ENCODE results near the gene CTNND2. TPM values are rescaled to one million over a fixed set of nuclear protein-coding genes. Genes with fewer than 3 reads are reported as not detected.

The CTNND2 gene
- total and polyA plus RNA-seq, 9 of the 15 experiments (the other 6 are each of a cell fraction or from before 2014, with no cell fraction given): 0.03 to 0.35 TPM; not detected in 7

GRCh38 chr5:10999714-11000113, 904.5 kb downstream of the CTNND2 start (continued):
- TF ChIP-seq PTBP1 (IDR thresholded peaks at IDR 0.05; ENCODE audit: low read depth, low read length) (no peak), MLLT1 (IDR thresholded peaks at IDR 0.05) (no peak)

GRCh38 chr5:10995891-10996290, 908.4 kb downstream of the CTNND2 start:
- H3K36me3 ChIP-seq (ENCODE audit: control insufficient read depth, insufficient read depth, low read length): no peaks in the 10 kb centered on the region
- CTCF ChIA-PET (ENCODE audit: low intra/inter-chr PET ratio): no interaction called here
- POLR2A ChIA-PET: interaction anchor here (0.6 to 1.0 kb wide), 2 partner anchors 15 to 181 kb away, joined by 3 read pairs; no protein-coding TSS in a partner anchor
- no peak overlapping the region for H2AFZ ChIP-seq (ENCODE audit: low read depth, low read length)
- in situ Hi-C loops (cut with MboI) (no loop called here), intact Hi-C loops (cut with micrococcal nuclease) (no loop called here)
- no peaks in the 10 kb centered on the region for H3K79me2 ChIP-seq (ENCODE audit: control insufficient read depth, insufficient read depth, low read length)
- no peak overlapping the region for H3K27ac ChIP-seq (ENCODE audit: extremely low read depth, low read depth, low read length)
- BruUV-seq (replicated peaks): no TSS peak
- TF ChIP-seq KAT8 (IDR thresholded peaks at IDR 0.05; ENCODE audit: low read depth): no peak
- TF ChIP-seq AFF4 (CRISPR knock-in tag; IDR thresholded peaks at IDR 0.05): no peak
- H3K9ac ChIP-seq (ENCODE audit: insufficient read depth in 1 of 2, low read depth in 2 of 2, low read length in 2 of 2): no peak overlapping the region
- no peak overlapping the region for H3K4me3 ChIP-seq
- no peaks in the 10 kb centered on the region for H3K9me1 ChIP-seq (ENCODE audit: control insufficient read depth, insufficient read depth, low read length)
- DNase-seq (ENCODE audit: extremely low read depth in 1 of 4, low spot score in 3 of 4) (no peak), ATAC-seq (no peak), FAIRE-seq (no peak)
- H3K27me3 ChIP-seq (ENCODE audit: control insufficient read depth in 2 of 2, insufficient read depth in 2 of 2, low read length in 2 of 2): peaks cover 10 to 30% of the 10 kb centered on the region in 2 experiments
- no peaks in the 10 kb centered on the region for H3K4me1 ChIP-seq (replicated peaks in 1 of 2; ENCODE audit: control insufficient read depth in 2 of 2, insufficient read depth in 2 of 2, low read length in 2 of 2)
- no peak overlapping the region for H3K4me2 ChIP-seq (ENCODE audit: insufficient read depth, low read length)
- H3K9me3 ChIP-seq (replicated peaks; ENCODE audit: control insufficient read depth, insufficient read depth, low read depth, low read length): no peaks in the 10 kb centered on the region
- no peaks in the 10 kb centered on the region for H4K20me1 ChIP-seq (replicated peaks; ENCODE audit: control insufficient read depth, insufficient read depth, low read length)
- WGBS (ENCODE audit: insufficient coverage, low coverage, missing lambda C conversion rate): 0% methylated on average over 8 of the region's 8 CpGs

Measured in K562 (cell line).